Effector memory CD4-positive, alpha-beta T cell (primary cell): ENCODE results near the gene FAM107B.
"Not testable (repeated sequence)": the region's sequence is repeated elsewhere in the genome, so short reads cannot be mapped to it uniquely, and the experiment has no call there.

ENCODE experiments used
- DNase-seq, 3 donors: peaks; one replicate each; pipeline ENCODE4 v3.0.0-alpha.2; 2020
- H3K27ac ChIP-seq: 2 replicates; pipeline ENCODE4 v1.7.0; 2013; ENCODE audit warnings: mild to moderate bottlenecking, low read length, moderate library complexity; ENCODE audit not compliant: insufficient read depth, poor library complexity, severe bottlenecking
- H3K27me3 ChIP-seq: replicated peaks from 2 replicates; pipeline ENCODE4 v1.7.0; 2013; ENCODE audit warnings: mild to moderate bottlenecking, low read length; ENCODE audit not compliant: insufficient read depth, control insufficient read depth, poor library complexity, severe bottlenecking
- H3K36me3 ChIP-seq: 2 replicates; pipeline ENCODE4 v1.7.0; 2013; ENCODE audit warnings: mild to moderate bottlenecking, low read length, moderate library complexity; ENCODE audit not compliant: control insufficient read depth, insufficient read depth
- H3K4me1 ChIP-seq: 2 replicates; pipeline ENCODE4 v1.7.0; 2013; ENCODE audit warnings: low read length, mild to moderate bottlenecking; ENCODE audit not compliant: control insufficient read depth, insufficient read depth, poor library complexity, severe bottlenecking
- H3K4me3 ChIP-seq: 2 replicates; pipeline ENCODE4 v1.7.0; 2013; ENCODE audit warnings: low read length, low read depth, mild to moderate bottlenecking; ENCODE audit not compliant: insufficient read depth, poor library complexity, severe bottlenecking
- H3K9me3 ChIP-seq: 2 replicates; pipeline ENCODE4 v1.7.0; 2013; ENCODE audit warnings: mild to moderate bottlenecking, low read length, moderate library complexity; ENCODE audit not compliant: control insufficient read depth

Gene FAM107B

DNA sequence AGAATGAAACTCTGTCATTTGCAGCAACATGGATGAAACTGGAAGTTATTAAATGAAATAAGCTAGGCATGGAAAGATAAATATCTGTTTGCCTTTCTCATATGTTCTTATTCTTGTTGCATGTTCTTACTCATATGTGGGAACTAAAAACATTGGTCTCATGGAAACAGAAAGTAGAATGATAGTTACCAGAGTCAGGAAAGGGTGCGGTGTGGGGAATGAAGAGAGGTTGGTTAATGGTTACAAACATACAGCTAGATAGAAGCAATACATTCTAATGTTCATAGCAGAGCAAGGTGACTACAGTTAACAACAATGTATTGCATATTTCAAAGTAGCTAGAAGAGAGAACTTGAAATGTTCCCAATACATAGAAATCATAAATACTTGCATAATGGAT, 105.1 kb downstream of the FAM107B start:
- no peaks in the 10 kb centered on the region for H3K36me3 ChIP-seq
- H3K27ac ChIP-seq = no peak overlapping the region
- no peaks in the 10 kb centered on the region for H3K27me3 ChIP-seq
- no peaks in the 10 kb centered on the region for H3K4me1 ChIP-seq
- H3K9me3 ChIP-seq = no peaks in the 10 kb centered on the region
- DNase-seq = no peak
- no peak overlapping the region for H3K4me3 ChIP-seq

DNA sequence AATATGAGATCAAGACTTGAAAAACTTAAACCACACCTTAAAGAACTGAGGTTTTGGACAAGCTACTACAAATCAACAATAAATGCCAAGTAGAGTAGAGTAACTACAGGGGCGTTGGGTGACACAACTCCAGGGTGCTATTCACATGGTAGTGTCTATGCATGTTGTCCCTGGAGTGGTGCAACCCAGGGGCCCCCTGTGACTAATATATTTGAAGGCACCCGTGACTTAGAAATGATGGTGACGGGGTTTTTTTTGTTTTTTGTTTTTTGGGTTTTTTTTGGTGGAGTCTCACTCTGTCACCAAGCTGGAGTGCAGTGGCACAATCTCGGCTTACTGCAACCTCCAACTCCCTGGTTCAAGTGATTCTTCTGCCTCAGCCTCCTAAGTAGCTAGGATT, 106.9 kb downstream of the FAM107B start:
- no peaks in the 10 kb centered on the region for H3K4me1 ChIP-seq
- no peak for DNase-seq
- H3K9me3 ChIP-seq = no peaks in the 10 kb centered on the region
- H3K4me3 ChIP-seq = no peak overlapping the region
- no peak overlapping the region for H3K27ac ChIP-seq
- H3K36me3 ChIP-seq = no peaks in the 10 kb centered on the region
- H3K27me3 ChIP-seq = no peaks in the 10 kb centered on the region

DNA sequence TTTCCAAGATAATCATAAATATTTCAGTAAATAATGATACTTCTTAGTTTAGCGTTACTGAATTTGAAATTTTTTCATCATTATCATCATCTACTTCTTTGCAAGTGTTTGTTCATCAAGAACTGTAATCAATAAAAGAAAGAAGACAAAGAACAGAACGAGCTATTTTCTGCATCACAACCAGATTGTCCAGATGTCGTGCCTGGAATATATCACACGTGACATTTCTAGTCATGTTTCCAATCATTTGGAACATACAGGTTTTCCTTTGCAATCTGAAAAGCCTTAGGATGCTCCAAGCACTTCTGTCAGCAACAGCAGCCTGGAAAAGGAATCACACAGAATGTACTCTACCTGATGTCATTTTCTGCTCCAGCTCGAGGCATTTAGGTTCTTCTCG, 107.4 kb downstream of the FAM107B start:
- H3K27me3 ChIP-seq = no peaks in the 10 kb centered on the region
- no peaks in the 10 kb centered on the region for H3K4me1 ChIP-seq
- no peak overlapping the region for H3K27ac ChIP-seq
- H3K4me3 ChIP-seq = no peak overlapping the region
- no peaks in the 10 kb centered on the region for H3K9me3 ChIP-seq
- H3K36me3 ChIP-seq = no peaks in the 10 kb centered on the region
- DNase-seq = no peak

DNA sequence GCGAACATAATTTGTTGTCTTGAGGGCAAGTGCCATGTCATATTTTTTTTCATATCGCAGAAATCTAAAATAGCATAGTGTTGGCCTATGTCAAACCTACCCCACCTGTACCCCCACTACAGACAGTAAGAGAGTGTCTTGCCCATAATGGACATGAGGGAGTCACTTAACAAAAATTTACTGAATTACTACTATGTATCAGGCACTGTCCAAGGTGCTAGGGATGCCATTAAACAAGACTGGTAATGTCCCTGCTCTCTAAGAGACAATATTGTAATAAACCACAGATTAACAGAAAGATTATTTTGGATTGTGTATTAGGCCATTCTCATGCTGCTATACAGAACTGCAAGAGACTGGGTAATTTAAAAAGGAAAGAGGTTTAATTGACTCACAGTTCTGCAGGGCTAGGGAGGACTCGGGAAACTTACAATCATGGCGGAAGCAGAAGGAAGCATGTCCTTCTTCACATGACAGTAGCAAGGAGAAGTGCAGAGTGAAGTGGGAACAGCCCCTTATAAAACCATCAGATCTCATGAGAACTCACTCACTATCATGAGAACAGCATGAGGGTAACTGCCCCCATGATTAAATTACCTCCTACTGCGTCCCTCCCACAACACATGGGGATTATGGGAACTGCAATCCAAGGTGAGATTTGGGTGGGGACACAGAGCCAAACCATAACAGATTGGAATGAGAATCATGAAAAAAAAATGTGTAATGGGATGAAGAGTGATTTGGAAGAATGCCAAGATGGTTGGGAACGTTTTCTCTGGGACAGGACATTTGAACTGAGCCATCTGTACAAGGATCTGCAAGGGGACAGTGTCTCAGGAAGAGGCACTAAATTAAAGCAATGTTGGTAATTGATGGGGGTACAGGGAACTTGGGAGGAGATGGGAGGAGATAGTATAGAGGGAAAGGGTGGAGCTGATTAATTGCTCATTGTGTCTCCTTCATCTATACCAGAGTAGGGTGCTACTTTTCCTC, 108.5 kb downstream of the FAM107B start:
- Histone ChIP-seq H3K27ac (no peak overlapping the region), H3K9me3 (no peaks in the 10 kb centered on the region), H3K36me3 (no peaks in the 10 kb centered on the region), H3K4me3 (no peak overlapping the region), H3K27me3 (no peaks in the 10 kb centered on the region), H3K4me1 (no peaks in the 10 kb centered on the region)
- DNase-seq = no peak

DNA sequence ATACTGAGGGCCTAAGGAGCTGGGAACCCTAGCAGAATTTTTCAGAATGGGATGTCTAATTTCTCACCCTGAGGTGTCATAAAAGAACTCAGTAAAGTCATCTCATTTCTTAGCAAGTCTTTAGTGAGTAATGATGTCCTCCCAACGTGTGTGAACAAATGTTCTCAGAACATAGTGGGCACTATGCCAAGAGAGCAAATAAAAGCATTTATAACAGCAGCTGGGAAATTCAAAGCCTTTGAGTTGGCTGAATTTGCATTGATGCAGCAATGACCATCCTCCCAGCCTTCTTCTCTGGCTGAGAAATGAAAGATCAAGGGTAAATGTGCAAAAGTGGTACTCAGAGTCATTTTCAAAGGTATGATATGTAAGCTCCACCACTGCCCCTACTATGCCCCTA, 109.4 kb downstream of the FAM107B start:
- no peaks in the 10 kb centered on the region for H3K27me3 ChIP-seq
- no peaks in the 10 kb centered on the region for H3K9me3 ChIP-seq
- H3K27ac ChIP-seq = no peak overlapping the region
- DNase-seq = no peak
- no peaks in the 10 kb centered on the region for H3K36me3 ChIP-seq
- H3K4me3 ChIP-seq = no peak overlapping the region
- H3K4me1 ChIP-seq = no peaks in the 10 kb centered on the region

DNA sequence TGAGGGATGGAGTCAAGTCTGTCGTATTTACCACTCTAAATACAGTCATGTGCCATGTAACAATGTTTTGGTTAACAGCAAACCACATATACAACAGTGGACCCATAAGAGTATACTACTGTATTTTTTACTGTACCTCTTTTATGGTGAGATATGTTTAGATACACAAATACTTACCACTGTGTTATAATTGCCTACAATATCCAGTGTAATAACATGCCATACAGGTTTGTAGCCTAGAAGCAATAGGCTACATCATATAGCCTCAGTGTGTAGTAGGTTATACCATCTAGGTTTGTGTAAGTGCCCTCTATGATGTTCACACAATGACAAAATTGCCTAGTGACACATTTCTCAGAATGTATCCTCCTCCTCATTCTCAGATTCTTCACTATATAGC, 110.4 kb downstream of the FAM107B start:
- Histone ChIP-seq H3K27me3 (no peaks in the 10 kb centered on the region), H3K4me1 (no peaks in the 10 kb centered on the region), H3K4me3 (no peak overlapping the region), H3K36me3 (no peaks in the 10 kb centered on the region), H3K27ac (no peak overlapping the region), H3K9me3 (no peaks in the 10 kb centered on the region)
- DNase-seq = no peak

DNA sequence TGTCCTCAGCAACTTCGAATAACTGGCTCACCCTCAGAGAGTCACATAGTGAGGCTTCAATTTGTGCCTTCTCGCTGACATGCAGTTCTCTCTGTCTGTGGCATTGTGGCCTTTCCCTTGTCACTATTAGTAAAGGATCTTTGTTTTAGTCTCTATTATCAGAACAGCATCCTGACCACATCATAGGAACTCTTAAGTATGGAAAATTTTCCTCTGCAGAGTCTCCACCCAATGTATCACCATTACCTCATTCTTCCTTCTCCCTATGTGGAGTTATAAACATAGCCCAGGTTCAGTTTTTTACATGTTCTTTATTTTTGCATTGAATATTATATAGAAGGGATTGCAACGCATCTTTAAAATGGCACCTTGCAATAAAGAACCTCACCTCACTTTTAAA, 112.9 kb downstream of the FAM107B start:
- no peak for DNase-seq
- Histone ChIP-seq H3K27me3 (no peaks in the 10 kb centered on the region), H3K4me1 (peaks cover 10% of the 10 kb centered on the region), H3K9me3 (no peaks in the 10 kb centered on the region), H3K4me3 (no peak overlapping the region), H3K27ac (no peak overlapping the region), H3K36me3 (no peaks in the 10 kb centered on the region)

DNA sequence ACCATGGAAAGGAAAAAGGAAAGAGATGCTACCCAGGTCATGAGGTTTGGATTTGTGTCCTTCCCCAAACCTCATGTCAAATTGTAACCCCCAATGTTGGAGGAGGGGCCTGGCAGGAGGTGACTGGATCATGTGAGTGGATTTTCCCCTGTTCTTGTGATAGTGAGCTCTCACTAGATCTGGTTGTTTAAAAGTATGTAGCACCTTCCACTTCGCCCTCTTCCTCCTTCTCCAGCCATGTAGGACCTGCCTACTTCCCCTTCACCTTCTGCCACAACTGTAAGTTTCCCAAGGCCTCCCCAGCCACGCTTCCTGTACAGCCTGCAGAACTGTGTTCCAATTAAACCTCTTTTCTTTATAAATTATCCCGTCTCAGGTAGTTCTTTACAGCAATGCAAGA, 113.9 kb downstream of the FAM107B start:
- Histone ChIP-seq H3K9me3 (no peaks in the 10 kb centered on the region), H3K36me3 (no peaks in the 10 kb centered on the region), H3K4me3 (no peak overlapping the region), H3K27ac (no peak overlapping the region), H3K4me1 (peaks cover 10% of the 10 kb centered on the region), H3K27me3 (no peaks in the 10 kb centered on the region)
- no peak for DNase-seq

DNA sequence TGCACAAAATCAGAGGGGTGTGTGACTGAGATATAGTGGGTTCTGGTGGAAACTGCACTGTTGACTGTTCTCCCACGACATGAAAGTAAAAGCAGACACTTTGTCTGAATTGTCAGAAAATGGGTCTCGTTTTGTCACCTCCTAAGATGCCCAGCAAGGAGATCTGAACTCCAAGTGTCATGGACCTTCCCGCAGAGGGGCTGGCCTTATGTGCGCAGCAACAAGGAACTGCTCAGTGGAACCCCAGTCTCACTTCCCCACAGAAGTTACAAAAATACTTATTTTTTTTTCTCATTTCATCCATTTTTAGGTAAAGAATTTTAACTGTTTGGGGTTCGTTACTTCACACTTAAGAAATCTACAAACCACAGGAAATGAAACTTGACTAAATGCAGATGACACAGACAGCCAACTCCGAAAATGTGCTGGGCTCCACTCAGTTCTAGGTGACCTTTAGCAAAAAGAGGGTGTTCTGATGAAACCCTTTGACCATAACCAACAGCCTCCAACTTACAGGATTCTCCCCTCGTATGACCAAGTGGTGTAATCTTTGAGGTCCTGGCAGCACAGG, 115.0 kb downstream of the FAM107B start:
- H3K27ac ChIP-seq = peak overlapping the region; percentile 6
- DNase-seq = peak; percentile 2 to 8 (median 4)
- no peak overlapping the region for H3K4me3 ChIP-seq

DNA sequence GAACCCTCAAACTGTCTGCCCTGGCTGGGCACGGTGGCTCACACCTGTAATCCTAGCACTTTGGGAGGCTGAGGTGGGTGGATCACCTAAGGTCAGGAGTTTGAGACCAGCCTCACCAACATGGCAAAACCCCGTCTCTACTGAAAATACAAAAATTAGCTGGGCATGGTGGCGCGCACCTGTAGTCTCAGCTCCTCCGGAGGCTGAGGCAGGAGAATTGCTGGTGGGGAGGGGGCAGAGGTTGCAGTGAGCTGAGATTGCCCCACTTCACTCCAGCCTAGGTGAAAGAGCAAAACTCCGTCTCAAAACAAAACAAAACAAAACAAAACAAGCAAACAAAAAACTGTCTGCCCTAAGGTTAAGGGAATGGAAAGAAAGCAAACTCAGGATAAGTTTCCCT, 115.6 kb downstream of the FAM107B start:
- not testable (repeated sequence) for H3K9me3 ChIP-seq, H3K36me3 ChIP-seq, H3K27me3 ChIP-seq, H3K4me3 ChIP-seq, DNase-seq
- Histone ChIP-seq H3K27ac (peak overlapping the region; percentile 6), H3K4me1 (peaks cover 16% of the 10 kb centered on the region)

More for the DNA sequence above, 115.0 kb downstream of the FAM107B start:
- Histone ChIP-seq H3K9me3 (no peaks in the 10 kb centered on the region), H3K4me1 (peaks cover 16% of the 10 kb centered on the region), H3K27me3 (no peaks in the 10 kb centered on the region), H3K36me3 (no peaks in the 10 kb centered on the region)
